Skin epidermis (tissue), 12 donors: ENCODE data around the gene ALDH1B1.
A peak's percentile ranks its signal among the peaks of the same experiment; 100 is the strongest.

Experiments
- H3K27ac ChIP-seq, 21 experiments: fragments of 200-600 bp; sonication (generic) in 11 of 21; one replicate each; pipeline ENCODE4 v1.5.0; 2020; ENCODE audit warnings: mild to moderate bottlenecking in 3 of 21, inconsistent platforms in 2 of 21, moderate library complexity in 2 of 21
- H3K4me3 ChIP-seq, 7 experiments: fragments of 200-600 bp; sonication (generic) in 2 of 7; one replicate each; pipeline ENCODE4 v1.5.0; 2020; ENCODE audit warnings: inconsistent platforms in 2 of 7, mild to moderate bottlenecking in 2 of 7, moderate library complexity in 1 of 7

The ALDH1B1 gene

DNA sequence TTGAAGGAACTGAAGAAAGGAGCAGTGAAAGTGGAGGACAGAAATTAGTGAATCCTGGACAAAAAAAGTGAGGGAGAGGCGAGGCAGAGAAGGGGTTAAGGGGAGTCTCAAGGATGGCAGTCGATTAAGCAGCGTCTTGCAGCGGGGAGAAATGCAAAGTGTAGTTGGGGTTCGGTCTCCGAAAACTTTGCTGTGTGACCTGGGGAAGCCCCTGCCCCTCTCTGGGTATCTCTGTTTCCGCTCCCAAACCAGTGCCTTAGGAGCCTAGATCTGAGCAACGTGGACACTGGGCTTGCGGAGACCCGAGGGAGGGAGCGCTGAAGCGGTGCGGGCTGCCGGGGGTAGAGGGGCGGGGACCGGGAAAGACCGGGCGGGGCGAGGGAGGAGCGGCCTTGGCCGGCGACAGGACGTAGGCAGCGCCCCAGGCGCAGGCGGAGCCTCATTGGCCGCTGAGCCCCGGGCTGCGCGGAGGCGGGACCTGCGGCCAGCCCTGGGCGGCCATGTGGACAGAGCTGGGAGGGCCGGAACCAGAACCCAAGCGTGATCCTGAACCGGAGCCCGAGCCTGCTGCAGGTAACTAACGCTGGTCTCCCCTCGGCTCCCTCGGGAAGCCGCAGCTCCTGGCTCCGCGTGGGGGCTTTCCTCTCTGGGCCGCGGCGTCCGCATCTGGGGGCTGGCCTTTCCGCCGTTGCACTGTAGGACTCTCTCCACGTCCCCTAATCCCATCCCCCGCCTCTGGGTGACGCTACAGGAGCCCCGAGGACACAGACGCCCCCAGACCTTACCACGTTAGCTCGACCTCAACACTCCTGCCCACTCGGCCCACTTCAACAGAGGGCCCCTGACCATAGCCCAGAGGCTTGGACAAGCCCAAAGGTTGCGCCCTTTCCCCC lies at the start of gene ALDH1B1:
TSS of gene ALDH1B1 (plus strand) at position 468 of the 893 bp plus-strand sequence. CDS start 3,047 bp downstream, outside the sequence.
- H3K4me3 ChIP-seq: peak within 1 kb of the TSS; percentile 44 to 67 (median 60)
- H3K27ac ChIP-seq: peak within 1 kb of the TSS in 19 of 21 experiments; percentile 26 to 80 (median 63)

DNA sequence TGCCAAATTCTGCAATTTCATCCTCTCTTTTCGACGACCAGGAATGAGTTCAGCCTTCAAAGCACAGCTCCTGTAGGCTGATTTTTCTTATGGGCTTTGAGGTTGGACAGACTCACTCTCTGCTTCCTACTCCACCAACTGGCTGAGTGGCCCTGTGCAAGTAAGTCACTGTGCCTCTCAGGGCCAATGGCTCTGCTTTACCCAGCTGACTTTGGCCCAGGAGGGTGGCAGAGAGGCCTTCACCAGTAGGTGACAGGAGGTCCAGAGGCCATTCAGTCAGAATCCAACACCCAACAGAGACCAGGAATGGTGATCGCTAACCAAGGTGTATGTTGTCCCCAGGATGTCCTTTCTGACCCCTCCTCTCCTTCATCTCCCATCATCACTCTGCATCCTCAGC lies 49.5 kb upstream of the ALDH1B1 start:
- H3K4me3 ChIP-seq: no peak overlapping the region
- H3K27ac ChIP-seq: no peak overlapping the region

DNA sequence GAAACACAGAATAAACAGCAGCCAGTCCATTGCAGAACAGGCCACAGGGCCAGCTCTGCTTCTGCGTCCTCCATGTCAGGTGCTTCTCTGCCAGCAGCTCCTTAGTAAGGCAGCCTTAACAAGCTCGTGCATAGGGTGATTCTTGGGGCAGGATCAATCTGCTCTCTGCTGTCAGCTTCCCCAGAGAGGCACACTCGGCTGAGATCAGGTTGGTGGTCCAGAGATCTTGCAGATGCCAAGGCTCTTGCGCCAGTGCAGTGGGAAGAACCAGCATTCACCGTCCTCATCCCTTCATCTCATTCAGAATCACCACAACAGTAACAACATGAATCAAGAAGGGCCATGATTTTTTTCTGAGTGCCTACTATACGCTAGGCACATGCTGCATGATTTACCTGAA lies 49.0 kb upstream of the ALDH1B1 start:
- Histone ChIP-seq H3K4me3 (no peak overlapping the region), H3K27ac (no peak overlapping the region)

DNA sequence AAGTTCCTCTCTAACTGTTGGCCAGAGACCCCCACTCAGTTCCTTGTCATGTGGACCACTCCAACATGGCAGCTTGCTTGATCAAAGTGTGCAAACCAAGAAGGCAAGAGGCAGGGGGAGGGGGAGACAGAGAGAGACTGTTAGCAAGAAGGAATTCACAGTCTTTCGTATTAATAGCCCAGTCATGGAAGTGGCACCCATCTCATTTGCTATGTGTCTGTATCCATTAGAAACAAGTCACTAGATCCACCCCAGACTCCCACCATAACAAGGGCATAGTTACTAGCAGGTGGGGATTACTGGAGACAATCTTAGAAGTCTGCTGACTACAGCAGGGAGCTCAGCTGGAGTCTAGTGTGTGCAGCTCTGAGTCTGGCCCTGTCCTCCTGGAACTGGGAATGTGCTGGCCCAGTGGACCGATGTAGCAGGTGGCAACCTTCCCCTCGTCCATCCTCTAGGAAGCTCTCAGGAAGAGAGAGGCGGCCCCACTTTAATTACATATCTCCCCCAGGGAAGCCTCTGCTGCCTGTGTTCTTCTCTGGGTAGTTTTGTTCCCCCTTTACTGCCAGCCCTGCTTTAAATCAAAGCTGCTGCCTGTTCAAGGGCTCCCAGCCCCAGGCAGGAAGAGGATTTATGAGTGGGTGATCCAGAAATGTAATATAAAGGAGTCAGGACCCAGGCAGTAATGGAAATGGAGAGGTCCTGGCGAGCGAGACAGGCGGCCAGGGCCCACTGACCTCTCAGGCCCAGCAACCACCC lies 47.8 kb upstream of the ALDH1B1 start:
- Histone ChIP-seq H3K27ac (no peak overlapping the region), H3K4me3 (no peak overlapping the region)

DNA sequence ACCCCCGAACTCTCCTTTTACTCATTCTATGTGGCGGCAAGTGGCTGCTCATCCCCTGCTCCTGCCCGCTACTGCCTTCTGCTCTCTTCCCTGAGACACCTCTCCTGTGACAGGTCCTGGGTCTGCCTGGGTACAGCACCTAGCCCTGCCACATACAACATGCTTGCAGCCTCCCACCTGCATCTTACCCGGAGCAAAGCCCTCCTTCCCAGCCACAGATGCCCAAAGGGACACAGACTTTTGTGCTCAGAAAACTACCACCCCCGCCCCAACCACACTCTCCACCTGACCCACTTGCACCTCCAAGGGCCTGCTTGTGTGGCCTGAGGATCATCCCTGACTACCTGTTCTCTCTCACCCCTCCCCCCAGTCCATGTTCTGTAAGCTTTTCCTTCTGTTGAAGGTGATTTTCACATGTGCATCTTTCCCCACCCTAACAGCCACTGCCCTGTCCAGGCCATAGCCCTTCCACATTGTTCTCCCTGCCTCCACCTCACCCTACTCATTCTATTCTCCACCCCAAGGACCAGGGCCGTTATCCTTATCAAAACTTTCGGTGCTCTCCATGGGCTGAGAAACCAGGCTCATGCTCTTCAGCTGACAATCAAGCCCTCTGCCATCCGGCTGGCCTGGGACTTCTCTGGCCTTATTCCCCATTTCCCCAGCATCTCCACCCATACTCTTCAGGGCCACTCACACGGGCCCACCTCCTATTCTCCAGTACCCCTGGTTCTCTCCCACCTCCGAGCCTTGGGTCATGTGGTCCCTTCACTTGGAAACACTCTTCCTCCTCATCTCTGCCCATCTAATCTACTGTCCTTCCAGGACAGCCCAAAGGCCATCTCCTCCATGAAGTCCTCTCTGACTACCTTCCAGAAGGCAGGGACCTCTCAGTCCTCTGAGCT lies 46.4 kb upstream of the ALDH1B1 start:
- Histone ChIP-seq H3K4me3 (no peak overlapping the region), H3K27ac (no peak overlapping the region)

DNA sequence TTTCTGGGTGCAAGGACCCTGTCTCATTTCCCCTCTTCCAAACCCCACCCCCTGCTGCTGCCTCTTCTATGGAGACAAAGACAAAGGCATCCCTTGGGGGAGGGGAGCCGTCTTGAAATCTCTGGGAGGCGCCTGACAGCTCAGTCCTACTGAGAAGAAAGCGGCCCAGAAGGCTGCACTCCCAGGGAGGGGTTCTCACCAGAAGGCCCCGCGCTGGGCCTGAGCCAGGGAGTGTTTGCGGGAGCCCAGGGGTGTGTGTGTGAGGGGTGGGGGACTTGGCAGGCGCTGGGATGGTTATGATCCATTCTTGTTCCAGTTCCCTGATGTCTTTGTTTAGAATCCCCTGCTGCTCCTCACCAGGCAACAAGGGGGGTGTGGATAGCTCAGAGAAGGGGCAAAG lies 45.7 kb upstream of the ALDH1B1 start:
- H3K4me3 ChIP-seq: no peak overlapping the region

DNA sequence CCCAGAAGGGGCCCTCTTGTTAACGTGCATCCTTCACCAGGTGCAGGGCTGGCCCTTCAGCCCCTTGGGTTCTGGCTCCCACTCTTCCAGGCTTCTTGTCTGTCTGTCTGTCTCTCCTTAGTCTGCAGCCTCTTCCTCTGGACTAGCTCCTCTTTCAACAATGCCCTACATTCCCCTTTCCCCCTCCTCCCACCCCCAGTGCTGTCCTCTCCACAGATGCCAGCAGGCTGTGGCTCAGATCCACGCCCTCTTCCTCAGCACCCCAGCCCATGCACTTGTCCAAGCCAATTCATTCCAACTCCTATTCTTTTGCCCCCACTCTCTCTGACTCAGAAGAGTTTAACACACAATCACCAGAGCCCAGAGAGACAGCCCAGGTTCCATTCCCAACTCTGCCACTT lies 45.2 kb upstream of the ALDH1B1 start:
- no peak overlapping the region for H3K27ac ChIP-seq
- no peak overlapping the region for H3K4me3 ChIP-seq

More for the DNA sequence above, 45.7 kb upstream of the ALDH1B1 start:
- H3K27ac ChIP-seq: no peak overlapping the region

DNA sequence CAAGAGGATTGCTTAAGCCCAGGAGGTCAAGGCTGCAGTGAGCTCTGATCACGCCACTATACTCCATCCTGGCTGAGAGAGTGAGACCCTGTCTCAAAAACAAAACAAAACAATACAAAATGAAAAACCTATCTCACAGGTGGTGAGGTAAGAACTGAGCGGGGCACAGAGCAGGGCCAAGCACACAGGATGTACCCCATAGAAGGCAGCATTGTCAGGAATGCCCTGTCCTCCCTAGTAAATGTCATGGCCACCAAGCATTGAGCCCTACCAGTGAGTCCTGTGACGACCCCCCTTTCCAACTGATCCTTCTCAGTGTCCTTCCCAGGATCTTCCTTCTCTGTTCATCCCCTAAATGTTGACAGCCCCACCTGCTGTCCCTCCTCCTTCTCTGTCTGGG lies 44.6 kb upstream of the ALDH1B1 start:
- Histone ChIP-seq H3K4me3 (no peak overlapping the region), H3K27ac (no peak overlapping the region)

DNA sequence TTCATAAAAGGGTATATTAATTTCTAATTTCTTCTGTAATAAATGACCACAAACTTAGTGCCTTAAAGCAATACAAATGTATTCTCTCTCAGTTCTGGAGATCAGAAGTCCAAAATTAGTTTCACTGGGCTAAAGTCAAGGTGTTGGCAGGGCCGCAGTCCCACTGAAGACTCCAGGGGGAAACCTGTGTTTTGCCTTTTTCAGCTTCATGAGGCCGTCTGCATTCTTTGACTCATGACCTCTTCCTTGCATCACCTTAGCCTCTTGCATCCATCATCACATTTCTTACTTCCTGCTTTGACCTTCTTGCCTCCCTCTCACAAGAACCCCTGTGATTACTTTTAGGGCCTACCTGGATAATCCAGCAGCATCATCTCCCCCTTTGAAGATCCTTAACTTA lies 42.0 kb upstream of the ALDH1B1 start:
- Histone ChIP-seq H3K4me3 (no peak overlapping the region), H3K27ac (no peak overlapping the region)

DNA sequence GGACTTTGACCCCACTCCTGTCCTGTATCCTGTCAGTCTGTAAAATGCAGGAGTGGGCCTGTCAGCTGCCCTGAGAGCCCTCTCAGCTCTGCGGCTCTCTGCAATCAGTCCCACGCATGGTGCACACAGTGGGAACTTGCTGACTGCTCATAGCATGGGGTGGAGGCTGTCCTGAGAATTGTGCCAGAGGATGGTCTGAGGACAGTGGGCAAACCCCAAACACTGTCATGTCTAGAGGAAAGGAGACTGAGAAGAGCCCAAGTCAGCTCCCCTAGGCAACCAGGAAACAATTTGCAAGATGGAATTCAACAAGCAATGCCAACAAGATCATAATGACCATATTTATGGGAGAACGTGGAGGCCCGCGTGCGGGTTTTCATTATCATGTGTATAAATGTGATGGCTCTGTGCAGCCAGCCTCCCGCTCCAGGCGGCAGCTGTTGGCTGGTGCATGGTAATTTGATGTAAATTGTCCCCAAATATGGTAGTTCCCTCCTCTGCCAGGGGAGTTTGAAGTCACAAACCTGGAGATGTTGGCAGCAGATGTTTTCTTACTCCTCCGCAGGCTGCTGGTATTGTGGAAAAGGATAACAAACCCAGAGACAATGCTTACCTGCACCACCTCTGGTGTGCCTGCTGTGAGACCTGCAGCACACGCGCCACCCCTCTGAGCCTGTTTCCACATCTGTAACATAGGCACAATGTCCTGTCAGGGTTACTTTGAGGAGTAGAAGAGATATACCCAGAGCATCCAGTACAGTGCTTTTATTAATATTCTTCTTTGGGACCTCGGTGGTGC lies 39.8 kb upstream of the ALDH1B1 start:
- no peak overlapping the region for H3K27ac ChIP-seq
- H3K4me3 ChIP-seq: no peak overlapping the region

DNA sequence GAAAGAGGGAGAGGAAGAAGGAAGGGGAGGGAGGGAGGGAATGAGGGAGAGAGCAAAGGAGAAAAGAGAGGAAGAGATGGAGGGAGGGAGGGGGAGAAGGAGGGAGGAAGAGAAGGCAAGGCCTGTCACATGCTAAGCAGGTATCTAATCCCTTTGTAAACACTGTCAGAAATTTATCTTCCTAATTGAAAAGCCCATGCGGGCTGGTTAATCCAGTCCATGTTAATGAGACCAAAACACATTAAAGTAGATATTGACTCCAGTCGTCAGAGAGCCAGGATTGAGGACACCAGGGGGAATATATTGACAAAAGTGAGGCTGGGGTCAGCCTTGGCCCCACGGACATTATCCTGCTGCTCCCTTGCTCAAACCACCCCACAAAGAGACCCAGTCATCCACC lies 37.4 kb upstream of the ALDH1B1 start:
- Histone ChIP-seq H3K27ac (no peak overlapping the region), H3K4me3 (no peak overlapping the region)

DNA sequence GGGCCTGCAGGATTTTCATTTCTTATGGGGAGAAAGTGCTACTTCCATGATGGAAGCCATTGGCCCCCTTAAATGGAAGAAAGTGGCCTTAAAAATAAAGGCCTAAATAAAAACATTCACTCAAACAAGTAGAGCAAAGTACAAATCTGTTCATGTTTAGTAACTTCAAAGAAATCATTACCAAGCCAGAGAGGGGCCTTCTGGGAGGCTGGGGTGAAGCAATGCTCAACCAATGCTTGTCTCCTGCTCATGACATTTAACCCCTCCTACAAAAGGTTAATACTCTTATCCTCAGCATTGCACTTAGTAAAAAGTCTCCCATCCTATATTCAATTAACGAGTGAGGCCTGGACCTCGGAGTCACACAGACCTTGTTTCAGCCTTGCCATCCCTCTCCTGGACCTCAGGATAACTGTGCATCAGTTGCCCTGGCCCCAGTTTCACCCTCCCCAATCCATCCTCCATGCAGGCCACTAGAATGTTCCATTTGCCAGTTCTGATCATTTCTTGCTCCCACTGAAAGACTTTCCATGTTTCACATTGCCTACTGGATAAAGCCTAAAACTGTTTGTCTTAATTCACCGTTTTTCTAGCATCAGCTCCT lies 36.9 kb upstream of the ALDH1B1 start:
- H3K4me3 ChIP-seq: no peak overlapping the region

DNA sequence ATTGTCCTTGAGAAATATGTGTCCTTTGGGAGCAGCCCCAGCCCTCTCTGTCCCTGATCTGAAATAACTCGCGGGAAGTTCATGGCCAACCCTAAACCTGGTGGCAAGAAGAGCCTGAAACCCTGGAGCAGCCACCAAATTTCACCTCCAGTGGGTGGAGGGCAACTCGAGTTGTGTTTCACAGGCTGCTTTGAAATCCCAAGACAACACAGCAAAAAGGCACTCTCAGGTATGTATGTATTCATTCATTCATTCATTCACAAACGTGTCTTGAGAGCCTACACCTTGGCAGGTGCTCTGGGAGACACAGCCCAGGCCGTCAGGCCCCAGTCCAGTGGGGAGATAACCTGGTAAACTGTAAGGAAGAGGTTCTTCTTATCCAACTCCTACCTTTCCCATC lies 35.7 kb upstream of the ALDH1B1 start:
- Histone ChIP-seq H3K4me3 (no peak overlapping the region), H3K27ac (no peak overlapping the region)

More for the DNA sequence above, 36.9 kb upstream of the ALDH1B1 start:
- H3K27ac ChIP-seq: no peak overlapping the region

DNA sequence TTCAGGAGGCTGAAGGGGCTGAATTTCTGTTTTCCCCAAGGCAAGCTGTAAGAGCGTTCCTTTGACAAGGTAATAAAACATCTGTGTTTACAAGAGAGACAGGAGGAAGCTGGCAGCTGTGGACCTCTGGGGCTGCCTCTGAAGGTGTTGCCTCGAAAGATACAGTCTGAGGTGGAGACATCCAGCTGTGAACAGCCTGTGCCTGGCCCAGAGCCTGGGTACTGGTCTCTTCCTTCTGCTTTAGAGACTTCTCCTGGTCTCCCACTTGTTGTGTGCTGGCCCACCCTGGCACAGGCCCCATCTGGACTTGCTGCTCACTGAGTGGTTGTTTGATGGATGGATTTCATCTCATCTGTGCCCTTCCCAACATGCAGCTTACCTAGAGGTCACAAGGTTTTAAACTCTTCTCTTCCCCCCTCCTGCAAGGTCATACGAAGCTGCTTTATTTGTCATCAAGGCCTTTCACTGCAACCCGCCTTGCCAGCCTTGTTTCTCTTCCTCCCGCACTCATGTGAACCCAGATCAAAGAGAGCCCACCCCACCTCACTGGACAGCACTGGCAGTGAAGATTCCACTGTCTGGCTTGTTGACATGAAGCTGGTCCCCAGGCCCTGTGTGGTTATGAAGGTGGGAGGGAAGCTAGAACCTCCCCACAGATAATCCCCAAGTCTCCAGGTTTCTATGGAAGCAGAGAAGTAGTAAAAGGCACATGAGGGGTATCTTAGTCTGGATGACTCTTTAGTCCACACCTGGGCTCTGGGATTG lies 35.0 kb upstream of the ALDH1B1 start:
- Histone ChIP-seq H3K27ac (no peak overlapping the region), H3K4me3 (no peak overlapping the region)

DNA sequence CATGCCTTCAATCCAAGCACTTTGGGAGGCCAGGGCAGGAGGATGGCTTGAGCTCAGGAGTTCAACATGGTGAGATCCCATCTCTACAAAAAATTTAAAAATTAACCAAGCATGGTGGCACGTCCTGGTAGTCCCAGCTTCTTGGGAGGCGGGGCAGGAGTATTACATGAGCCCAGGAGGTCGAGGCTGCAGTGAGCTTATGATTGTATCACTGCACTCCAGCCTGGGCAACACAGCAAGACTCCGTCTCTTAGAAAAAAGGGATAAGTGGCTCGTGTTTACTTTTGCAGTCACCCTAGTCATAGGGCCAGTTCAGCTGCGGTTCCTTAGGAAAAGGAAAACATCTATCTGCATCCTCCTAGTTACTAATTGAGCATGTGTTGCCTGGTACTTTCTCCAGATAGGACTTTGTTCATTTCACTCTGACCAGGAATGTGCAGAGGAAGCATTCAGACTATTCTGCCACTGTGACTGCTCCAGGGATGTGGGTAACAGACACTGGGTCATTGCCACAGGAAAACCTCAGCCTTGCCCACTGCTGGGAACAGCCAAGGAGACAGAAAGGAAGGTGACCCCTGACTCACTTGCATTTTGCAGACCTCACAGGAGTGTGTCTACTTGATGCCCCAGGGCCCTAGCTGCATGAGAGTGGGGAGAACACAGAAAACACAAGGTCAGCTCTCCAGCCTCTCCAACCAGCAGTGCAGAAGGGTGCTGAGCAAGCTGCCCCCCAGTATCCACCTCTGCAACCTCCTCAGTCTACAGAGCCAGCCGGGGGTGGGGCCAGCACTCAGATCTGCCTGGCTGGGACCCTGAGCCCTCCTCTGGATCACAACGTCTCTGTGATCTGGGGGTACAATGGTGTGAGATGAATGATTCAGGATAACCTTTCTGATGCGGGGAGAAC lies 33.9 kb upstream of the ALDH1B1 start:
- no peak overlapping the region for H3K27ac ChIP-seq

DNA sequence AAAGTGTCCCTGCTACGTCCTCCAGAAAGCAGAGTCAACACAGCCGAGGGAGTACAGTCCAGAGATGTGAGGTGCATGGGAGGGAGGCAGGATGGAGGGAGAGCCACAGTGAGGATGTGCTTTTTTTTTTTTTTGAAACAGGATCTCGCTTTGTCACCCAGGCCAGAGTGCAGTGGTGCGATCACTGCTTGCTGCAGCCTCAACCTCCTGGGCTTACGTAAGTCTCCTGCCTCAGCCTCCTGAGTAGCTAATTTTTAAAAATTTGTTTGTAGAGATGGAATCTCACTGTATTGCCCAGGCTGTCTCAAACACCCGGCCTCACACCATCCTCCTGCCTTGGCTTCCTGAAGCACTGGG lies 33.2 kb upstream of the ALDH1B1 start:
- no peak overlapping the region for H3K27ac ChIP-seq
- H3K4me3 ChIP-seq: no peak overlapping the region

More for the DNA sequence above, 33.9 kb upstream of the ALDH1B1 start:
- no peak overlapping the region for H3K4me3 ChIP-seq
